Measurements from ENCODE around the gene ENC1. TPM values are rescaled to one million over a fixed set of nuclear protein-coding genes. Genes with fewer than 3 reads are reported as not detected.

Gene ENC1
- total and polyA plus RNA-seq, 2 experiments from 2014 or later, result 58.8 to 151 TPM

- H3K27me3 ChIP-seq, result no peaks in the 10 kb centered on the region
- H3K36me3 ChIP-seq (replicated peaks; ENCODE audit: insufficient read depth, low read depth), result no peaks in the 10 kb centered on the region
- H3K4me3 ChIP-seq, result peak overlapping the region; percentile 85
- H2AFZ ChIP-seq, result peak overlapping the region; percentile 50
- H4K20me1 ChIP-seq (ENCODE audit: insufficient read depth, poor library complexity, severe bottlenecking), result peaks cover 31% of the 10 kb centered on the region
- 6% methylated on average over 28 of the region's 28 CpGs for WGBS (ENCODE audit: low lambda C conversion rate, missing lambda C conversion rate)
- H3K4me2 ChIP-seq, result peak overlapping the region; percentile 97
- H3K79me2 ChIP-seq, result peaks cover 34% of the 10 kb centered on the region
- TF ChIP-seq EZH2 (IDR thresholded peaks at IDR 0.05; ENCODE audit: borderline replicate concordance) (no peak), CTCF (IDR thresholded peaks at IDR 0.05; ENCODE audit: poor library complexity) (peak; percentile 78)
- H3K9me2 ChIP-seq (replicated peaks; ENCODE audit: insufficient read depth), result no peaks in the 10 kb centered on the region
- H3K9me3 ChIP-seq (ENCODE audit: low read depth), result no peaks in the 10 kb centered on the region
- DNase-seq (ENCODE audit: low spot score), result peak; percentile 80
- H3K27ac ChIP-seq, result peak overlapping the region; percentile 97
- peaks cover 30% of the 10 kb centered on the region for H3K4me1 ChIP-seq (ENCODE audit: insufficient read depth)
These were observed 1.4 kb upstream of the ENC1 start for GRCh38 chr5:74641735-74642542.

GRCh38 chr5:74640954-74641734, 616 bp upstream of the ENC1 start:
- H3K9me2 ChIP-seq (replicated peaks; ENCODE audit: insufficient read depth), result no peaks in the 10 kb centered on the region
- peaks cover 27% of the 10 kb centered on the region for H3K4me1 ChIP-seq (ENCODE audit: insufficient read depth)
- peaks cover 36% of the 10 kb centered on the region for H4K20me1 ChIP-seq (ENCODE audit: insufficient read depth, poor library complexity, severe bottlenecking)
- peak overlapping the region; percentile 62 for H2AFZ ChIP-seq
- no peaks in the 10 kb centered on the region for H3K36me3 ChIP-seq (replicated peaks; ENCODE audit: insufficient read depth, low read depth)
- H3K4me3 ChIP-seq, result peak overlapping the region; percentile 85
- TF ChIP-seq EZH2 (IDR thresholded peaks at IDR 0.05; ENCODE audit: borderline replicate concordance) (no peak), EZH2phosphoT487 (IDR thresholded peaks at IDR 0.05; ENCODE audit: low read depth, severe bottlenecking, unreplicated experiment) (no peak), CTCF (IDR thresholded peaks at IDR 0.05; ENCODE audit: poor library complexity) (no peak)
- no peaks in the 10 kb centered on the region for H3K27me3 ChIP-seq
- WGBS (ENCODE audit: low lambda C conversion rate, missing lambda C conversion rate), result 1% methylated on average over 45 of the region's 47 CpGs
- H3K27ac ChIP-seq, result peak overlapping the region; percentile 97
- H3K9me3 ChIP-seq (ENCODE audit: low read depth), result no peaks in the 10 kb centered on the region
- H3K4me2 ChIP-seq, result peak overlapping the region; percentile 97
- peaks cover 42% of the 10 kb centered on the region for H3K79me2 ChIP-seq
- peak; percentile 95 for DNase-seq (ENCODE audit: low spot score)

GRCh38 chr5:74639807-74640449, 600 bp downstream of the ENC1 start:
- H3K36me3 ChIP-seq (replicated peaks; ENCODE audit: insufficient read depth, low read depth), result no peaks in the 10 kb centered on the region
- DNase-seq (ENCODE audit: low spot score), result peak; percentile 51
- TF ChIP-seq EZH2 (IDR thresholded peaks at IDR 0.05; ENCODE audit: borderline replicate concordance), result peak; percentile 39
- TF ChIP-seq CTCF (IDR thresholded peaks at IDR 0.05; ENCODE audit: poor library complexity), result no peak
- peak overlapping the region; percentile 97 for H3K4me2 ChIP-seq
- H3K27me3 ChIP-seq, result no peaks in the 10 kb centered on the region
- peak overlapping the region; percentile 62 for H2AFZ ChIP-seq
- peaks cover 54% of the 10 kb centered on the region for H3K79me2 ChIP-seq
- H3K9me2 ChIP-seq (replicated peaks; ENCODE audit: insufficient read depth), result no peaks in the 10 kb centered on the region
- 1% methylated on average over 47 of the region's 57 CpGs for WGBS (ENCODE audit: low lambda C conversion rate, missing lambda C conversion rate)
- peaks cover 47% of the 10 kb centered on the region for H4K20me1 ChIP-seq (ENCODE audit: insufficient read depth, poor library complexity, severe bottlenecking)
- H3K27ac ChIP-seq, result peak overlapping the region; percentile 97
- peak overlapping the region; percentile 85 for H3K4me3 ChIP-seq
- H3K4me1 ChIP-seq (ENCODE audit: insufficient read depth), result peaks cover 27% of the 10 kb centered on the region
- H3K9me3 ChIP-seq (ENCODE audit: low read depth), result no peaks in the 10 kb centered on the region

All from hepatocyte (in vitro differentiated cells).